Activated naive CD8-positive, alpha-beta T cell treated with anti-CD3 and anti-CD28 coated beads, Interleukin-2, amount 50 U/mL, for 16 hours (primary cell): ENCODE results near the gene TIAM2.

ENCODE experiments used
- DNase-seq: peaks from one replicate; pipeline ENCODE4 v3.0.0-alpha.2; 2020; ENCODE audit warnings: low read depth, low spot score

TIAM2 gene

GRCh38 chr6:155126727-155127439, 131.8 kb downstream of the TIAM2 start:
- no peak for DNase-seq

- DNase-seq, result no peak
These were observed 133.9 kb downstream of the TIAM2 start for GRCh38 chr6:155128977-155129376.

GRCh38 chr6:155129744-155130143, 134.6 kb downstream of the TIAM2 start:
- no peak for DNase-seq

GRCh38 chr6:155130161-155130853, 135.2 kb downstream of the TIAM2 start:
- no peak for DNase-seq

GRCh38 chr6:155132617-155133016, 137.5 kb downstream of the TIAM2 start:
- DNase-seq, result no peak

- no peak for DNase-seq
These were observed 145.9 kb downstream of the TIAM2 start for GRCh38 chr6:155141002-155141401.

- no peak for DNase-seq
These were observed 146.4 kb downstream of the TIAM2 start for GRCh38 chr6:155141512-155141911.

- no peak for DNase-seq
These were observed 147.3 kb downstream of the TIAM2 start for GRCh38 chr6:155142168-155143028.

GRCh38 chr6:155143029-155143577, 148.0 kb downstream of the TIAM2 start:
- no peak for DNase-seq

- DNase-seq, result no peak
These were observed 148.5 kb downstream of the TIAM2 start for GRCh38 chr6:155143578-155144106.

GRCh38 chr6:155146205-155146604, 151.1 kb downstream of the TIAM2 start:
- no peak for DNase-seq

GRCh38 chr6:155147958-155148663, 153.0 kb downstream of the TIAM2 start:
- no peak for DNase-seq

GRCh38 chr6:155150967-155151671, 156.0 kb downstream of the TIAM2 start:
- no peak for DNase-seq

GRCh38 chr6:155152211-155153076, 157.3 kb downstream of the TIAM2 start:
- DNase-seq, result no peak

GRCh38 chr6:155154158-155154830, 159.2 kb downstream of the TIAM2 start:
- DNase-seq, result no peak

- DNase-seq, result no peak
These were observed 160.8 kb downstream of the TIAM2 start for GRCh38 chr6:155155787-155156447.

- no peak for DNase-seq
These were observed 162.0 kb downstream of the TIAM2 start for GRCh38 chr6:155157101-155157500.
